HG03378 (cell line): ENCODE data around the gene FOXF2.

Source experiments
- ATAC-seq: cut with Tn5 transposase; IDR thresholded peaks from one replicate; pipeline ENCODE4 v1.9.1; 2021; ENCODE audit warnings: mild to moderate bottlenecking, moderate library complexity; ENCODE audit not compliant: unreplicated experiment

Gene FOXF2

GRCh38 chr6:1438471-1438881 is 49.1 kb downstream of the FOXF2 start:
- no peak for ATAC-seq

- no peak for ATAC-seq
Observed at GRCh38 chr6:1439349-1439748, 50.0 kb downstream of the FOXF2 start.

GRCh38 chr6:1442929-1443328 is 53.6 kb downstream of the FOXF2 start:
- ATAC-seq = no peak
